Omental fat pad (tissue), 4 donors: ENCODE measurements around the gene SLC35F3. TPM values are rescaled to one million over a fixed set of nuclear protein-coding genes. Genes with fewer than 3 reads are reported as not detected.

Experiments
- ATAC-seq: fragments of 150-250 bp; one replicate; pipeline ENCODE4 v1.9.1; 2016; ENCODE audit warnings: mild to moderate bottlenecking, moderate library complexity; ENCODE audit not compliant: low FRiP score
- DNase-seq: peaks from one replicate; pipeline ENCODE4 v3.0.0-alpha.2; 2019; ENCODE audit warnings: low spot score
- CTCF ChIP-seq, 3 donors: fragments of 450-650 bp; IDR thresholded peaks; one replicate each; pipeline ENCODE4 v1.5.1; 2016 to 2017; ENCODE audit warnings: antibody characterized with exemption in 3 of 3, mild to moderate bottlenecking in 3 of 3, moderate library complexity in 2 of 3
- total RNA-seq, 4 donors: library from RNA; depleted of rRNA; stranded (reverse); fragments of >200 nt; gene quantifications; one replicate each; pipeline ENCODE4 v1.1.0, GENCODE V29; 2016

The SLC35F3 gene
- total RNA-seq, 4 donors from 2014 or later = 0.09 TPM; not detected in 3

DNA sequence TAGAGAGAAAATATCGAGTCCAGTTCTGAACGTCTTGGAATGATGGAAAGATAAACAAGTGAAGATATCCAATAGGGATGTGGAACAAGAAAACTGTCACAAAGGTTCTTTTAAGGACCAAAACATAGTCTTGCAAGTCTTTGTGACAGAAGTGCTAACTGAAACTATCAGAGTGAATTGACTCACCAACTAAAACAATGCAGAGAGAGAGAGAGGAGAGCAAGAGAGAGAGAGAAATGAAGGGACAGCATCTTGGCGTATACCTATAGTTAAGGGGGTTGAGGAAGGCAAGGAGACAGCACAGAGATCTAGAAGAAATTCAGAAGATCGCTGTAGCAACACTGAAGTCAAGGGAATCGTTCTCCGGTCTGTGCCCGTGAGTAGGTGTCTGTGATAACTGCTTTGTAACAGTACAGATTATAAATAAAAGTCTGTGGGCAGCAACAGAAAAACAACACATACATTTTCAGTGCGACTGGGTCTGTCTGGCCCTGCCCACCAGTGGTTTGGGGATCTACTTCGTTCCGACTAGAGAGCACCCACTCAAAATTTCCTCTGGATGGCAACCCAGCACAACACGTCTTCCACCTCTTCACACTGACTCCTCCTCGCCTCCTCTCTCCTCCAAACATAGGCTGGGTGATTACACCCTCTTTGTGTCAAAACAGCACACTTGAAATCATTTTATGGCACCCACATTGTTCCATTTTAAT lies 464.0 kb downstream of the SLC35F3 start:
- TF ChIP-seq CTCF (IDR thresholded peaks at IDR 0.05) = no peak
- ATAC-seq (no peak), DNase-seq (no peak)

GRCh38 chr1:234369033-234369430 lies 464.6 kb downstream of the SLC35F3 start:
- ATAC-seq (no peak), DNase-seq (no peak)
- no peak for TF ChIP-seq CTCF (IDR thresholded peaks at IDR 0.05)

DNA sequence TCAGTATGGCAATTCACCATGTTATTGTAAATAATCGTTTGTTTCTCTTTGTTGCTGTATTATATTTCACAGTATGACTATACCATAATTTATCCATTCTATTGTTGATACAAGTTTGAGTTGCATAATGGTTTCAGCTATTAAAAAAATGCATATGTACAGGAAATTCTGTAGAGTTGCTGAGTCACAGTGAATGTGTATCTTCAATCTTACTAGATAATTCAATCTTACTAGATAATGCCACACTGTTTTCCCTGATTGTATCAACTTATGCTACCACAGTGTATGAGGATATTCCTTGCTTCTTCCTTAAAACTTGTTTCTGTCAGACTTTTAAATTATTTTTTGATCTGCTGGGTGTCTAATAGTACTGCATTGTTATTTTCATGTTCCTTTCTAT lies 465.3 kb downstream of the SLC35F3 start:
- no peak for TF ChIP-seq CTCF (IDR thresholded peaks at IDR 0.05)
- no peak for DNase-seq
- no peak for ATAC-seq

- TF ChIP-seq CTCF (IDR thresholded peaks at IDR 0.05) = no peak
- DNase-seq (no peak), ATAC-seq (no peak)
Measured at GRCh38 chr1:234371414-234371813, 466.9 kb downstream of the SLC35F3 start.

DNA sequence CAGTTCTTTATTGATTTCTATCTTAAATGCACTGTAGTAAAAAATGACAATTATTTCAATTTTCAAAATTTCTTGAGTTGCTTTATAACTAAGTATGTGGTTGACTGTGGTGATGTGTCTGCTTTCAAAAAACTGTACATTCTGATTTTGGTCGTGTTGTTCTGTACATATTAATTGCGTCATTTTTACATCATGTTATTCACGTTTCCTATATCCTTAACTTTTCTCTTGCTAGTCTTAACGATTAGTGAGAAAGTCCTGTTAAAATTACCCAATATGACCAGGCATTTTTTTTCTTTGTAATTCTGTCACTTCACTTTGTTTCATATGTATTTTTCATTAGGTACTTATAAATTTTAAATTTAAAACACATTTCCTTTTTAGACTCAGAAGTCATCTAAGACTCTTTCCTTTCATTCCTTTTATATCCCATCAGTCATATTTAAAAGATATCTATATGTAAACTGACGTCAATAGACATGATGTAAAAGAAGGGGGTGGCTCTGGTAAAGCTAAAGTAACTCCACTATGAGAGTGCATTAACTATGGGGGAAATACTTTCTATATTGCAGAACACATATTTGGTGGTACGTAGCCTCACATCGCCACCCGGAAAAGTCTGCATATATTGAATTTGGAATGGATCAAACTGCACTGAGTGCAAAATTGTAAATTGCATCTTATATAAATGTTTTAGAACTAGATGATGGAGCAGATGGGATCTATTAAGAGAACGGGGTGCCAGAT lies 467.7 kb downstream of the SLC35F3 start:
- no peak for DNase-seq
- TF ChIP-seq CTCF (IDR thresholded peaks at IDR 0.05) = no peak

DNA sequence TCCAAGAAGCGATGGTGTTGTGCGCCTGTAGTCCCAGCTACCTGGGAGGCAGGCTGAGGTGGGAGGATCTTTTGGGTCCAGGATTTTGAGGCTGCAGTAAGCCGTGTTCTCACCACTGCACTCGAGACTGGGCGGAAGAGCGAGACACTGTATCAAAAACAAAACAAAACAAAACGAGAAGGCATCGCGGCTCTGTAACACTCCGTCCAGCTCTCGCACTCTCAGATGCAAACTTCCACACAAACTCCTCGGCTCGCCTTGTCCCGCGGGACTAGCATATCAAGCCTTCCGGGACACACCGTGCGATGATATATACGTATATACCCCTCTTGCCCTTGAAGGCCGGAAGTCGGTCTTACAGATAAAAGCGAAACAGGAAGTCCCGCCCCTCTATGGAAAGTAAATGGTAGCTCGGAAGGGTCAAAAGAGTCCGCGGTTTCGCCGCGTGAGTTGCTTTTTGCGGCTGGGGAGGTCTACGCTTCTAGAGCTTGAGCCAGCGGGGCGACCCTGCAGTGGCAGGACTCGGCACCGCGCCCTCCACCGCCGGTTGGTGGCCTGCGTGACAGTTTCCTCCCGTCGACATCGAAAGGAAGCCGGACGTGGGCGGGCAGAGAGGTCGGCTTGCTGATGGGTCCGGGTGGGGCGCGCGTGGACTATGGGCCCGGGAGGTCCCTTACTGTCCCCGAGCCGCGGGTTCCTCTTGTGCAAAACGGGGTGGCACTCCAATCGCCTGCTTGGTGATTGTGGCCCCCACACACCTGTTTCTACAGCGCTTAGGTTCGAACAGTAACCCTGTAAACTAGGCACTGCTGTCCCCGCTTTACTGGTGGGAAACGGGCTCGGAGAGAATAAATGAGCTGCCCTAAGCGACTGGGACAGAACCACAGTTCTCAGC lies 468.8 kb downstream of the SLC35F3 start, which contains the start of gene COA6:
COA6 (plus strand) TSS at position 393 of the 895 bp plus-strand sequence; CDS start at position 404, 11 bp downstream.
- no peak for TF ChIP-seq CTCF (IDR thresholded peaks at IDR 0.05)
- ATAC-seq (peak; percentile 98), DNase-seq (peak; percentile 78)

More for the DNA sequence above, 467.7 kb downstream of the SLC35F3 start:
- no peak for ATAC-seq
